ENCODE results near the gene E2F7. TPM values are rescaled to one million over a fixed set of nuclear protein-coding genes. Genes with fewer than 3 reads are reported as not detected.

Gene E2F7
- total RNA-seq, 1 experiment from 2014 or later: 13.1 TPM

DNA sequence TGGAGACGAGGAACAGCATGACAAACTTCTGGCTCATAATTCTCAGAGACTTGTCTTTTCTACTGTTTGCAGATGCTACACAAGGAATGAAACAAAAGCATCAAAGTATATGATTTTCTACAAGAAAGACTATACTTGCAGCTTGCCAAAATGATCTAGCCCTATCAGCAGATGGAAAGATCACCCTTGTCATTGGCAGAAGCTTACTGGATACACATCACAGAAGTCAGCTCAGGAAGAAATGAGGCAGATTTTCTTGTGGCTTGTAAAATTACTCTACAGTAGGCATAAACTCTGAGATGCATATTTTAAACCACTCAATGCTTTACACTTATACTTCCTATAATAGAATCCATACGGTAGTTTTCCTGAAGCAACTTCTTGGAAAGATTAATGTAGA, 20.6 kb downstream of the E2F7 start:
- DNase-seq (ENCODE audit: low read depth, low spot score): no peak
- in situ Hi-C loops (cut with HindIII; ENCODE audit: low pct_unique_long_range_greater_than_20kb, low sequenced_read_pairs) (no loop called here), intact Hi-C loops (cut with micrococcal nuclease; ENCODE audit: unreplicated experiment) (loop anchor here (5.0 kb wide), 1 partner anchor 638 kb away; no protein-coding TSS in a partner anchor)
- Histone ChIP-seq H3K4me1 (ENCODE audit: control insufficient read depth, insufficient read depth, low read length) (no peaks in the 10 kb centered on the region), H3K36me3 (ENCODE audit: control insufficient read depth, insufficient read depth, low read length) (peaks cover 6% of the 10 kb centered on the region; the same call in 1 of the 2 replicates), H3K27ac (ENCODE audit: low read length) (no peak overlapping the region), H3K9me3 (ENCODE audit: control insufficient read depth, insufficient read depth, low read depth, low read length) (no peaks in the 10 kb centered on the region; the same call in 1 of the 2 replicates), H3K27me3 (ENCODE audit: control insufficient read depth, insufficient read depth, low read length) (no peaks in the 10 kb centered on the region), H3K4me3 (ENCODE audit: low read depth in 2 of 2, low read length in 2 of 2) (no peak overlapping the region)
- POLR2A ChIA-PET: no interaction called here
- CTCF ChIA-PET: no interaction called here
- no peak for TF ChIP-seq TCF7L2 (IDR thresholded peaks at IDR 0.05; ENCODE audit: low read depth, low read length)
- TF ChIP-seq, protein P1, sequence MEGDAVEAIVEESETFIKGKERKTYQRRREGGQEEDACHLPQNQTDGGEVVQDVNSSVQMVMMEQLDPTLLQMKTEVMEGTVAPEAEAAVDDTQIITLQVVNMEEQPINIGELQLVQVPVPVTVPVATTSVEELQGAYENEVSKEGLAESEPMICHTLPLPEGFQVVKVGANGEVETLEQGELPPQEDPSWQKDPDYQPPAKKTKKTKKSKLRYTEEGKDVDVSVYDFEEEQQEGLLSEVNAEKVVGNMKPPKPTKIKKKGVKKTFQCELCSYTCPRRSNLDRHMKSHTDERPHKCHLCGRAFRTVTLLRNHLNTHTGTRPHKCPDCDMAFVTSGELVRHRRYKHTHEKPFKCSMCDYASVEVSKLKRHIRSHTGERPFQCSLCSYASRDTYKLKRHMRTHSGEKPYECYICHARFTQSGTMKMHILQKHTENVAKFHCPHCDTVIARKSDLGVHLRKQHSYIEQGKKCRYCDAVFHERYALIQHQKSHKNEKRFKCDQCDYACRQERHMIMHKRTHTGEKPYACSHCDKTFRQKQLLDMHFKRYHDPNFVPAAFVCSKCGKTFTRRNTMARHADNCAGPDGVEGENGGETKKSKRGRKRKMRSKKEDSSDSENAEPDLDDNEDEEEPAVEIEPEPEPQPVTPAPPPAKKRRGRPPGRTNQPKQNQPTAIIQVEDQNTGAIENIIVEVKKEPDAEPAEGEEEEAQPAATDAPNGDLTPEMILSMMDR (IDR thresholded peaks at IDR 0.05): no peak
- no peak for TF ChIP-seq SIN3A (IDR thresholded peaks at IDR 0.05; ENCODE audit: borderline replicate concordance, insufficient read depth, low read depth, low read length)
- no peak for TF ChIP-seq REST (IDR thresholded peaks at IDR 0.05; ENCODE audit: insufficient read depth in 1 of 2, low read depth in 2 of 2, low read length in 1 of 2)
- TF ChIP-seq POLR2AphosphoS5 (IDR thresholded peaks at IDR 0.05; ENCODE audit: low read depth, low read length): no peak
- ATAC-seq: no peak
- BruUV-seq (replicated peaks): no TSS peak

DNA sequence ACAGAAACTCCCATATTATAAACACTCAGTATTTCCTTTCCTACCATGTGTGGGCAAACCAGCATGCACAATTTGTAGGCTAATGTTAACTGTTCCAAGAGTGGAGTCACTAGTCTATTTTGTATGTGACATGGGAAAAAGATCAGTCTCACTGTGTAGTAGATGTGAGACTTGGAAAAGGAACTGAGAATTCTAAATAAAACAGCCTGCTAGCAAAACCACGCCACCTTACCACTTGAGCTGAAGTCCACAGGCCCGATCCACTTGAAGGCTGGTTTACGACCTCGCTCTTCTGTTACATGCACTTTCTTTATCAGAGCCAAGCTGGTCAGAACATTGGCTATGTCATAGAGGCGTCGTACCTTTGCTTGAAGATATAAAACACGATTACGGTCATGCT, 22.5 kb downstream of the E2F7 start:
- peaks cover 3% of the 10 kb centered on the region; the same call in 1 of the 2 replicates for H3K9me3 ChIP-seq (ENCODE audit: control insufficient read depth, insufficient read depth, low read depth, low read length)
- no peak overlapping the region for H3K4me3 ChIP-seq (ENCODE audit: low read depth in 2 of 2, low read length in 2 of 2)
- no peak for ATAC-seq
- no peak for DNase-seq (ENCODE audit: low read depth, low spot score)
- in situ Hi-C loops (cut with HindIII; ENCODE audit: low pct_unique_long_range_greater_than_20kb, low sequenced_read_pairs): no loop called here
- TF ChIP-seq, protein P1 (IDR thresholded peaks at IDR 0.05): no peak
- TF ChIP-seq SIN3A (IDR thresholded peaks at IDR 0.05; ENCODE audit: borderline replicate concordance, insufficient read depth, low read depth, low read length) (no peak), TCF7L2 (IDR thresholded peaks at IDR 0.05; ENCODE audit: low read depth, low read length) (no peak), POLR2AphosphoS5 (IDR thresholded peaks at IDR 0.05; ENCODE audit: low read depth, low read length) (no peak), REST (IDR thresholded peaks at IDR 0.05; ENCODE audit: insufficient read depth in 1 of 2, low read depth in 2 of 2, low read length in 1 of 2) (no peak)
- no peaks in the 10 kb centered on the region for H3K27me3 ChIP-seq (ENCODE audit: control insufficient read depth, insufficient read depth, low read length)
- BruUV-seq (replicated peaks): no TSS peak
- peaks cover 6% of the 10 kb centered on the region; the same call in 1 of the 2 replicates for H3K36me3 ChIP-seq (ENCODE audit: control insufficient read depth, insufficient read depth, low read length)
- POLR2A ChIA-PET: no interaction called here
- H3K27ac ChIP-seq (ENCODE audit: low read length): no peak overlapping the region
- CTCF ChIA-PET: interaction anchor here (0.6 kb wide), 1 partner anchor 10 kb away, joined by 3 read pairs; no protein-coding TSS in a partner anchor
- intact Hi-C loops (cut with micrococcal nuclease; ENCODE audit: unreplicated experiment): no loop called here
- H3K4me1 ChIP-seq (ENCODE audit: control insufficient read depth, insufficient read depth, low read length): no peaks in the 10 kb centered on the region

All from Panc1 (cell line).